HepG2 (cell line): ENCODE measurements around the gene TMEM63C. TPM values are rescaled to one million over a fixed set of nuclear protein-coding genes. Genes with fewer than 3 reads are reported as not detected.

Experiments
- ATAC-seq: fragments of 200-7000 bp; cut with Tn5 transposase; 3 replicates; pipeline ENCODE4 v1.9.1; 2020; ENCODE audit warnings: mild to moderate bottlenecking, moderate library complexity
- BruUV-seq: library from RNA; stranded (reverse); fragments of 400-500 nt; replicated peaks from 2 replicates; lab custom pipeline; 2021; lab: Mats Ljungman, UMichigan
- CTCF ChIA-PET: fragments of 300-600 bp; formaldehyde crosslinking; extraction: SDS; loops from one replicate; lab custom pipeline; 2021; ENCODE audit warnings: low total read pairs, inconsistent platforms, low intra/inter-chr PET ratio; lab: Yijun Ruan, JAX
- POLR2A ChIA-PET: fragments of 350-600 bp; sonication (Branson Sonifier 250); formaldehyde crosslinking; loops from one replicate; lab custom pipeline; 2020; ENCODE audit warnings: antibody characterized with exemption, inconsistent platforms; lab: Yijun Ruan, JAX
- DNase-seq: peaks from one replicate; pipeline ENCODE4 v3.0.0-alpha.2; 2015; ENCODE audit warnings: low spot score
- FAIRE-seq: peaks from 3 replicates; lab custom pipeline; 2011; peaks lifted over from hg19 to GRCh38; lab: Jason Lieb, UNC
- H2AFZ ChIP-seq: one replicate; pipeline ENCODE4 v1.6.1; 2011; ENCODE audit warnings: low read length, inconsistent platforms
- H3K27ac ChIP-seq: fragments of 300-600 bp; 3 replicates; pipeline ENCODE4 v1.8.0; 2011; ENCODE audit warnings: mixed run types, mild to moderate bottlenecking, mixed read lengths, low read length, inconsistent platforms; ENCODE audit not compliant: insufficient read depth; ENCODE audit errors: extremely low read length
- H3K27me3 ChIP-seq, 2 experiments: fragments of 200-600 bp in 1 of 2; 2 replicates in 1 of 2; 3 replicates in 1 of 2; pipeline versions ENCODE4 v1.6.0 to v1.8.0; 2011; ENCODE audit warnings: low read length in 2 of 2, mild to moderate bottlenecking in 2 of 2, moderate library complexity in 2 of 2, inconsistent platforms in 1 of 2; ENCODE audit not compliant: insufficient read depth in 2 of 2, control insufficient read depth in 1 of 2
- H3K36me3 ChIP-seq, 2 experiments: fragments of 200-600 bp in 1 of 2; replicated peaks in 1 of 2; 2 replicates in 1 of 2; 3 replicates in 1 of 2; pipeline versions ENCODE4 v1.5.1 to v1.8.0; 2011; ENCODE audit warnings: low read length in 2 of 2, inconsistent platforms in 1 of 2; ENCODE audit not compliant: insufficient read depth in 2 of 2, control insufficient read depth in 1 of 2
- H3K4me1 ChIP-seq: 2 replicates; pipeline ENCODE4 v1.5.1; 2012; ENCODE audit warnings: low read length, inconsistent platforms; ENCODE audit not compliant: insufficient read depth
- H3K4me2 ChIP-seq: 2 replicates; pipeline ENCODE4 v1.6.0; 2011; ENCODE audit warnings: low read depth, low read length, inconsistent platforms
- H3K4me3 ChIP-seq, 3 experiments: fragments of 200-600 bp in 1 of 3; sonication (generic), shearing (Covaris generic) in 1 of 3; replicated peaks in 1 of 3; 2 replicates each; pipeline ENCODE4 v1.5.1; 2011 to 2016; ENCODE audit warnings: low read length in 3 of 3, inconsistent platforms in 2 of 3, low read depth in 2 of 3, mild to moderate bottlenecking in 2 of 3, control low read depth in 1 of 3, mixed read lengths in 1 of 3; ENCODE audit not compliant: insufficient read depth in 1 of 3
- H3K79me2 ChIP-seq: one replicate; pipeline ENCODE4 v1.6.1; 2011; ENCODE audit warnings: low read length, inconsistent platforms; ENCODE audit not compliant: insufficient read depth
- H3K9ac ChIP-seq: 2 replicates; pipeline ENCODE4 v1.6.0; 2011; ENCODE audit warnings: mild to moderate bottlenecking, low read depth, low read length, inconsistent platforms; ENCODE audit not compliant: insufficient read depth
- H3K9me3 ChIP-seq: 2 replicates; pipeline ENCODE4 v1.5.1; 2012; ENCODE audit warnings: mild to moderate bottlenecking, low read length
- H4K20me1 ChIP-seq: 2 replicates; pipeline ENCODE4 v1.6.0; 2011; ENCODE audit warnings: inconsistent platforms, mild to moderate bottlenecking, low read length, moderate library complexity; ENCODE audit not compliant: insufficient read depth
- HCFC1 ChIP-seq: fragments of 150-350 bp; IDR thresholded peaks from 2 replicates; pipeline ENCODE4 v1.6.1; 2014; ENCODE audit warnings: low read depth, low read length
- HHEX ChIP-seq: IDR thresholded peaks from 2 replicates; pipeline ENCODE4 v1.6.1; 2016; ENCODE audit warnings: control low read depth
- IRF2 ChIP-seq: IDR thresholded peaks from 2 replicates; pipeline ENCODE4 v1.6.1; 2018; ENCODE audit warnings: missing genetic modification reagents, missing compliant biosample characterization
- SKI ChIP-seq: fragments of 450-650 bp; IDR thresholded peaks from one replicate; pipeline ENCODE4 v1.6.1; 2018; ENCODE audit warnings: mild to moderate bottlenecking; ENCODE audit not compliant: partially characterized antibody
- ZHX2 ChIP-seq, 2 experiments: sonication (generic) in 1 of 2; formaldehyde crosslinking in 1 of 2; IDR thresholded peaks; 2 replicates each; pipeline versions ENCODE4 v1.6.1 to v1.9.0; 2014 to 2022; ENCODE audit warnings: antibody characterized with exemption in 1 of 2, borderline replicate concordance in 1 of 2, inconsistent platforms in 1 of 2, low read depth in 1 of 2, missing genetic modification reagents in 1 of 2
- WGBS: methylation state at CpG from one replicate; pipeline ENCODE4 v1.1.6; 2017; ENCODE audit warnings: low lambda C conversion rate; 5-methylcytosine and 5-hydroxymethylcytosine counted together
- in situ Hi-C: cut with HindIII; loops from 2 replicates; pipeline ENCODE4 v1.10.0; 2017; ENCODE audit warnings: low pct_unique_long_range_greater_than_20kb; ENCODE audit not compliant: extremely low pct_ligation_motif_present
- intact Hi-C: fragments of 100-400 bp; cut with micrococcal nuclease; formaldehyde crosslinking; loops from one replicate; pipeline ENCODE4 v1.10.0; 2022; ENCODE audit not compliant: unreplicated experiment
- polyA plus RNA-seq, 8 experiments: library from polyadenylated mRNA; depleted of rRNA in 3 of 8; stranded (reverse) in 7 of 8; unstranded in 1 of 8; fragments of >200 nt; fragmentation: Illumina TruSeq in 4 of 8; extraction: Trizol in 4 of 8; gene quantifications; 2 replicates each; pipeline versions ENCODE4 v1.2.1 to v1.2.3, GENCODE V29; 2011 to 2016; ENCODE audit warnings: low read depth in 4 of 8, missing spikeins in 1 of 8, mixed read lengths in 1 of 8; ENCODE audit not compliant: insufficient read depth in 1 of 8
- total RNA-seq, 5 experiments: library from RNA; depleted of rRNA; stranded (reverse); fragments of >200 nt; fragmentation: Illumina TruSeq; extraction: Trizol; gene quantifications; 2 replicates each; pipeline ENCODE4 v1.2.3, GENCODE V29; 2016; ENCODE audit warnings: low read depth in 1 of 5

Gene TMEM63C
- total and polyA plus RNA-seq, 2 of the 13 experiments (the other 11 are each of a cell fraction or from before 2014, with no cell fraction given) = 0.17 to 0.27 TPM

GRCh38 chr14:77299771-77300170 lies 118.2 kb downstream of the TMEM63C start:
- no peaks in the 10 kb centered on the region for H3K9me3 ChIP-seq
- no peak overlapping the region for H3K27ac ChIP-seq
- 100% methylated on average over 4 of the region's 4 CpGs for WGBS
- H3K4me3 ChIP-seq = no peak overlapping the region
- in situ Hi-C loops (loop anchor here (10.0 kb wide), 2 partner anchors 115 to 245 kb away; no protein-coding TSS in a partner anchor), intact Hi-C loops (no loop called here)
- no TSS peak for BruUV-seq
- no peaks in the 10 kb centered on the region for H3K27me3 ChIP-seq
- TF ChIP-seq IRF2 (CRISPR knock-in tag) (no peak), HHEX (CRISPR knock-in tag) (no peak), SKI (no peak), ZHX2 (IDR thresholded peaks at IDR 0.05; ENCODE audit: low read depth) (no peak), ZHX2 (CRISPR knock-in tag; IDR thresholded peaks at IDR 0.05; ENCODE audit: borderline replicate concordance) (no peak), HCFC1 (no peak)
- H3K36me3 ChIP-seq = peaks cover 15 to 31% of the 10 kb centered on the region in 2 experiments
- no peaks in the 10 kb centered on the region for H4K20me1 ChIP-seq
- H3K4me2 ChIP-seq = no peak overlapping the region
- ChIA-PET CTCF (interaction anchor here (4.3 kb wide), 1 partner anchor 16 kb away, joined by 54 read pairs; no protein-coding TSS in a partner anchor), POLR2A (no interaction called here)
- ATAC-seq (no peak), DNase-seq (no peak), FAIRE-seq (no peak)
- peaks cover 29% of the 10 kb centered on the region for H3K4me1 ChIP-seq
- no peaks in the 10 kb centered on the region for H3K79me2 ChIP-seq
- H3K9ac ChIP-seq = no peak overlapping the region
- H2AFZ ChIP-seq = no peak overlapping the region
